Activated B cell treated with CpG ODN at 0.5 μM for 24 hours (primary cell): Measurements from ENCODE around the gene SORCS1. TPM values are rescaled to one million over a fixed set of nuclear protein-coding genes. Genes with fewer than 3 reads are reported as not detected.
"Not testable (repeated sequence)": the region's sequence is repeated elsewhere in the genome, so short reads cannot be mapped to it uniquely, and the experiment has no call there.

Source experiments
- ATAC-seq: fragments of 200-7000 bp; cut with Tn5 transposase; one replicate; pipeline ENCODE4 v1.10.0; 2021; ENCODE audit warnings: low read depth, mild to moderate bottlenecking, moderate library complexity
- CTCF ChIA-PET: fragments of 350-600 bp; sonication (Branson Sonifier 250); formaldehyde crosslinking; loops from one replicate; lab custom pipeline; 2021; ENCODE audit warnings: antibody characterized with exemption; lab: Charles Lee
- POLR2A ChIA-PET: fragments of 350-600 bp; sonication (Branson Sonifier 250); formaldehyde crosslinking; loops from one replicate; lab custom pipeline; 2021; ENCODE audit warnings: antibody characterized with exemption; lab: Charles Lee
- DNase-seq: peaks from one replicate; pipeline ENCODE4 v3.0.0; 2022
- H3K27ac Mint-ChIP-seq: one replicate; pipeline ENCODE4 v1.8.0; 2020; ENCODE audit warnings: mixed read lengths
- H3K27me3 Mint-ChIP-seq: one replicate; pipeline ENCODE4 v1.8.0; 2021; ENCODE audit warnings: mixed read lengths
- H3K36me3 Mint-ChIP-seq: one replicate; pipeline ENCODE4 v1.8.0; 2021; ENCODE audit warnings: low read depth, mixed read lengths
- H3K4me1 Mint-ChIP-seq: one replicate; pipeline ENCODE4 v1.8.0; 2021; ENCODE audit warnings: mixed read lengths
- H3K4me3 Mint-ChIP-seq: one replicate; pipeline ENCODE4 v1.8.0; 2020; ENCODE audit warnings: mild to moderate bottlenecking, mixed read lengths
- H3K9me3 Mint-ChIP-seq: one replicate; pipeline ENCODE4 v1.8.0; 2020; ENCODE audit warnings: mixed read lengths
- CTCF ChIP-seq: fragments of 200-600 bp; IDR thresholded peaks from one replicate; pipeline ENCODE4 v1.8.0; 2022; ENCODE audit warnings: antibody characterized with exemption, mild to moderate bottlenecking
- intact Hi-C: fragments of 100-400 bp; cut with micrococcal nuclease; formaldehyde crosslinking; loops from one replicate; pipeline ENCODE4 v1.15.1; 2024
- total RNA-seq: library from RNA; stranded (reverse); gene quantifications from 2 replicates; pipeline ENCODE4 v1.2.3, GENCODE V29; 2022

SORCS1 gene
- total RNA-seq, 1 donor from 2014 or later, result not detected

- no peak for ATAC-seq
- ChIA-PET CTCF (no interaction called here), POLR2A (interaction anchor here (0.6 kb wide), 1 partner anchor 332 kb away, joined by 4 read pairs; no protein-coding TSS in a partner anchor)
- no peak for TF ChIP-seq CTCF
- H3K4me1 Mint-ChIP-seq, result peaks cover 13% of the 10 kb centered on the region
- H3K27me3 Mint-ChIP-seq, result no peaks in the 10 kb centered on the region
- DNase-seq, result no peak
- H3K9me3 Mint-ChIP-seq, result no peaks in the 10 kb centered on the region
- no peaks in the 10 kb centered on the region for H3K36me3 Mint-ChIP-seq
- H3K27ac Mint-ChIP-seq, result no peak overlapping the region
- intact Hi-C loops, result no loop called here
- no peak overlapping the region for H3K4me3 Mint-ChIP-seq
Observed at GRCh38 chr10:106930751-106931150, 233.8 kb downstream of the SORCS1 start.

- Mint-ChIP-seq H3K36me3 (no peaks in the 10 kb centered on the region), H3K9me3 (no peaks in the 10 kb centered on the region), H3K27ac (no peak overlapping the region), H3K4me3 (no peak overlapping the region), H3K27me3 (no peaks in the 10 kb centered on the region), H3K4me1 (peaks cover 8% of the 10 kb centered on the region)
- no peak for TF ChIP-seq CTCF
- ATAC-seq (no peak), DNase-seq (no peak)
- POLR2A ChIA-PET, result no interaction called here
- CTCF ChIA-PET, result no interaction called here
- intact Hi-C loops, result no loop called here
Observed at GRCh38 chr10:106929291-106929895, 235.1 kb downstream of the SORCS1 start.

GRCh38 chr10:106928151-106928550 is 236.4 kb downstream of the SORCS1 start:
- H3K36me3 Mint-ChIP-seq, CTCF ChIA-PET, H3K27ac Mint-ChIP-seq, H3K4me3 Mint-ChIP-seq, ATAC-seq, H3K9me3 Mint-ChIP-seq, POLR2A ChIA-PET, H3K4me1 Mint-ChIP-seq, DNase-seq, intact Hi-C loops, H3K27me3 Mint-ChIP-seq: not testable (repeated sequence)

- H3K27ac Mint-ChIP-seq, result no peak overlapping the region
- CTCF ChIA-PET, result no interaction called here
Observed at GRCh38 chr10:106925191-106925590, 239.3 kb downstream of the SORCS1 start.

GRCh38 chr10:106920538-106920937 is 244.0 kb downstream of the SORCS1 start:
- peaks cover 3% of the 10 kb centered on the region for H3K9me3 Mint-ChIP-seq

More at GRCh38 chr10:106925191-106925590, 239.3 kb downstream of the SORCS1 start:
- Mint-ChIP-seq H3K4me1 (no peaks in the 10 kb centered on the region), H3K36me3 (no peaks in the 10 kb centered on the region), H3K27me3 (no peaks in the 10 kb centered on the region), H3K4me3 (no peak overlapping the region), H3K9me3 (no peaks in the 10 kb centered on the region)
- no peak for ATAC-seq
- intact Hi-C loops, result no loop called here
- no peak for TF ChIP-seq CTCF
- no peak for DNase-seq
- POLR2A ChIA-PET, result no interaction called here

More at GRCh38 chr10:106920538-106920937, 244.0 kb downstream of the SORCS1 start:
- no peak for TF ChIP-seq CTCF
- ATAC-seq (no peak), DNase-seq (no peak)
- Mint-ChIP-seq H3K27ac (no peak overlapping the region), H3K4me3 (no peak overlapping the region), H3K27me3 (no peaks in the 10 kb centered on the region), H3K4me1 (no peaks in the 10 kb centered on the region), H3K36me3 (no peaks in the 10 kb centered on the region)
- CTCF ChIA-PET, result no interaction called here
- intact Hi-C loops, result no loop called here
- POLR2A ChIA-PET, result no interaction called here
